Measurements from ENCODE around the gene CFAP141. TPM values are rescaled to one million over a fixed set of nuclear protein-coding genes. Genes with fewer than 3 reads are reported as not detected.

The CFAP141 gene
- total RNA-seq (2014; rRNA removed; shearing (Covaris generic)) (not detected in 2 replicates), polyA plus RNA-seq (2016; fragmentation: Nextera tagmentation; extraction: Ambion mirVana) (not detected in 2 replicates)

- Histone ChIP-seq H3K9me3 (ENCODE audit: low read depth) (no peaks in the 10 kb centered on the region), H3F3A (ENCODE audit: insufficient read depth) (peaks cover 8% of the 10 kb centered on the region; the same call in 1 of the 2 replicates), H2AFZ (no peak within 1 kb of the TSS), H3K27me3 (replicated peaks; ENCODE audit: insufficient read depth) (no peaks in the 10 kb centered on the region), H3K9ac (no peak within 1 kb of the TSS), H3K9me2 (ENCODE audit: insufficient read depth) (no peaks in the 10 kb centered on the region), H3K27ac (no peak within 1 kb of the TSS), H3K79me2 (ENCODE audit: insufficient read depth) (no peaks in the 10 kb centered on the region), H3K4me1 (ENCODE audit: insufficient read depth) (no peaks in the 10 kb centered on the region), H4K20me1 (ENCODE audit: insufficient read depth) (no peaks in the 10 kb centered on the region), H3K4me3 (no peak within 1 kb of the TSS), H3K4me2 (ENCODE audit: unreplicated experiment) (no peak within 1 kb of the TSS), H3K36me3 (ENCODE audit: low read depth) (peaks cover 28% of the 10 kb centered on the region)
- in situ Hi-C loops (cut with MboI) = no loop called here
- peak; percentile 35 for DNase-seq
- no peak for TF ChIP-seq EZH2phosphoT487 (IDR thresholded peaks at IDR 0.05; ENCODE audit: insufficient read depth, low read depth)
- WGBS, 2 experiments (ENCODE audit: low coverage in 1 of 2, low lambda C conversion rate in 2 of 2, missing lambda C conversion rate in 2 of 2) = 100% methylated on average over 1 of the region's 1 CpG
Measured at GRCh38 chr1:154206196-154206595, at the start of gene CFAP141. CFAP141 (minus strand) TSS chr1:154206333; CDS start chr1:154206307, 26 bp downstream.

- no peak for TF ChIP-seq EZH2phosphoT487 (IDR thresholded peaks at IDR 0.05; ENCODE audit: insufficient read depth, low read depth)
- TF ChIP-seq EZH2 (IDR thresholded peaks at IDR 0.05; ENCODE audit: insufficient read depth, poor library complexity, severe bottlenecking) = no peak
- H3K9me3 ChIP-seq (ENCODE audit: low read depth) = no peaks in the 10 kb centered on the region
- 85% methylated on average over 7 of the region's 7 CpGs for WGBS, 2 experiments (ENCODE audit: low coverage in 1 of 2, low lambda C conversion rate in 2 of 2, missing lambda C conversion rate in 2 of 2)
- H3K4me3 ChIP-seq = no peak overlapping the region
- peak; percentile 43 for DNase-seq
- no peaks in the 10 kb centered on the region for H4K20me1 ChIP-seq (ENCODE audit: insufficient read depth)
- in situ Hi-C loops (cut with MboI) = no loop called here
- H3K79me2 ChIP-seq (ENCODE audit: insufficient read depth) = peaks cover 70% of the 10 kb centered on the region
- no peak overlapping the region for H2AFZ ChIP-seq
- H3K27me3 ChIP-seq (replicated peaks; ENCODE audit: insufficient read depth) = no peaks in the 10 kb centered on the region
- H3K4me2 ChIP-seq (ENCODE audit: unreplicated experiment) = no peak overlapping the region
- H3K4me1 ChIP-seq (ENCODE audit: insufficient read depth) = no peaks in the 10 kb centered on the region
- 0 out of 2 replicates have a peak overlapping the region, but pooled peaks have one; percentile 24 for H3K27ac ChIP-seq
- H3F3A ChIP-seq (ENCODE audit: insufficient read depth) = peaks cover 31% of the 10 kb centered on the region
- peaks cover 95% of the 10 kb centered on the region for H3K36me3 ChIP-seq (ENCODE audit: low read depth)
- no peaks in the 10 kb centered on the region for H3K9me2 ChIP-seq (ENCODE audit: insufficient read depth)
- no peak overlapping the region for H3K9ac ChIP-seq
Measured at GRCh38 chr1:154253671-154254070, 47.5 kb upstream of the CFAP141 start.

- H3K27me3 ChIP-seq (replicated peaks; ENCODE audit: insufficient read depth) = no peaks in the 10 kb centered on the region
- no peaks in the 10 kb centered on the region for H3K9me3 ChIP-seq (ENCODE audit: low read depth)
- H2AFZ ChIP-seq = no peak overlapping the region
- in situ Hi-C loops (cut with MboI) = no loop called here
- no peak for TF ChIP-seq EZH2 (IDR thresholded peaks at IDR 0.05; ENCODE audit: insufficient read depth, poor library complexity, severe bottlenecking)
- no peak for TF ChIP-seq EZH2phosphoT487 (IDR thresholded peaks at IDR 0.05; ENCODE audit: insufficient read depth, low read depth)
- WGBS, 2 experiments (ENCODE audit: low coverage in 1 of 2, low lambda C conversion rate in 2 of 2, missing lambda C conversion rate in 2 of 2) = 95 to 100% methylated on average over 3 of the region's 3 CpGs
- peak overlapping the region; percentile 35; the same call in 1 of the 2 replicates for H3K27ac ChIP-seq
- H3F3A ChIP-seq (ENCODE audit: insufficient read depth) = peaks cover 57% of the 10 kb centered on the region
- peaks cover 79% of the 10 kb centered on the region for H3K36me3 ChIP-seq (ENCODE audit: low read depth)
- no peaks in the 10 kb centered on the region for H3K9me2 ChIP-seq (ENCODE audit: insufficient read depth)
- DNase-seq = no peak
- H3K9ac ChIP-seq = no peak overlapping the region
- H4K20me1 ChIP-seq (ENCODE audit: insufficient read depth) = 0 out of 2 replicates have a peak, but pooled peaks cover 7% of the 10 kb centered on the region
- no peak overlapping the region for H3K4me2 ChIP-seq (ENCODE audit: unreplicated experiment)
- no peak overlapping the region for H3K4me3 ChIP-seq
- peaks cover 3% of the 10 kb centered on the region; the same call in 1 of the 2 replicates for H3K4me1 ChIP-seq (ENCODE audit: insufficient read depth)
- peaks cover 100% of the 10 kb centered on the region for H3K79me2 ChIP-seq (ENCODE audit: insufficient read depth)
Measured at GRCh38 chr1:154241703-154242351, 35.7 kb upstream of the CFAP141 start.

GRCh38 chr1:154240294-154240833, 34.2 kb upstream of the CFAP141 start:
- WGBS, 2 experiments (ENCODE audit: low coverage in 1 of 2, low lambda C conversion rate in 2 of 2, missing lambda C conversion rate in 2 of 2) = 77 to 80% methylated on average over 3 of the region's 3 CpGs
- no peak overlapping the region for H3K4me3 ChIP-seq
- TF ChIP-seq EZH2phosphoT487 (IDR thresholded peaks at IDR 0.05; ENCODE audit: insufficient read depth, low read depth) (no peak), EZH2 (IDR thresholded peaks at IDR 0.05; ENCODE audit: insufficient read depth, poor library complexity, severe bottlenecking) (no peak)

More at GRCh38 chr1:154240294-154240833, 34.2 kb upstream of the CFAP141 start:
- Histone ChIP-seq H3K4me2 (ENCODE audit: unreplicated experiment) (no peak overlapping the region), H3K9ac (no peak overlapping the region), H4K20me1 (ENCODE audit: insufficient read depth) (0 out of 2 replicates have a peak, but pooled peaks cover 7% of the 10 kb centered on the region), H3K4me1 (ENCODE audit: insufficient read depth) (peaks cover 3% of the 10 kb centered on the region; the same call in 1 of the 2 replicates), H3K79me2 (ENCODE audit: insufficient read depth) (peaks cover 100% of the 10 kb centered on the region), H3K36me3 (ENCODE audit: low read depth) (peaks cover 80% of the 10 kb centered on the region), H3F3A (ENCODE audit: insufficient read depth) (peaks cover 55% of the 10 kb centered on the region), H3K9me2 (ENCODE audit: insufficient read depth) (no peaks in the 10 kb centered on the region), H3K9me3 (ENCODE audit: low read depth) (no peaks in the 10 kb centered on the region), H2AFZ (no peak overlapping the region), H3K27me3 (replicated peaks; ENCODE audit: insufficient read depth) (no peaks in the 10 kb centered on the region), H3K27ac (no peak overlapping the region)
- in situ Hi-C loops (cut with MboI) = no loop called here
- DNase-seq = no peak
